A549 (cell line): ENCODE data around the gene OR2J3. TPM values are rescaled to one million over a fixed set of nuclear protein-coding genes. Genes with fewer than 3 reads are reported as not detected.

ENCODE experiments used
- ATAC-seq, 2 experiments: fragments of 200-7000 bp in 1 of 2; fragments of >200 bp in 1 of 2; cut with Nextera tagmentation in 1 of 2; cut with Tn5 transposase in 1 of 2; 3 replicates each; pipeline versions ENCODE4 v1.8.0 to v1.9.1; 2018 to 2020; ENCODE audit warnings: mild to moderate bottlenecking in 1 of 2, moderate library complexity in 1 of 2
- CTCF ChIA-PET: fragments of 300-600 bp; sonication (Branson Sonifier 250); formaldehyde crosslinking; extraction: SDS; loops from one replicate; lab custom pipeline; 2021; ENCODE audit warnings: antibody characterized with exemption, inconsistent platforms; lab: Yijun Ruan, JAX
- POLR2A ChIA-PET: fragments of 350-600 bp; formaldehyde crosslinking; extraction: SDS; loops from one replicate; lab custom pipeline; 2021; ENCODE audit warnings: antibody characterized with exemption, inconsistent platforms; lab: Yijun Ruan, JAX
- DNase-seq, 2 experiments: peaks; one replicate each; pipeline versions ENCODE4 v3.0.0 to v3.0.0-alpha.2; 2011 to 2016; ENCODE audit warnings: low read depth in 1 of 2, low spot score in 1 of 2
- FAIRE-seq: peaks from 2 replicates; lab custom pipeline; 2011; peaks lifted over from hg19 to GRCh38; lab: Jason Lieb, UNC
- H3K27ac ChIP-seq, 2 experiments: fragments of >200 bp; sonication (Bioruptor Twin); formaldehyde crosslinking; 3 replicates each; pipeline ENCODE4 v1.5.1; 2016 to 2017
- H3K4me1 ChIP-seq: fragments of >200 bp; sonication (Bioruptor Twin); formaldehyde crosslinking; 3 replicates; pipeline ENCODE4 v1.6.1; 2016
- H3K4me2 ChIP-seq: fragments of >200 bp; sonication (Bioruptor Twin); formaldehyde crosslinking; 3 replicates; pipeline ENCODE4 v1.6.1; 2016
- H3K4me3 ChIP-seq: fragments of >200 bp; sonication (Bioruptor Twin); formaldehyde crosslinking; 3 replicates; pipeline ENCODE4 v1.5.1; 2016
- H3K9me3 ChIP-seq: fragments of >200 bp; sonication (Bioruptor Twin); formaldehyde crosslinking; 3 replicates; pipeline ENCODE4 v1.6.1; 2016
- CBX2 ChIP-seq: fragments of 200-600 bp; sonication (generic); IDR thresholded peaks from 2 replicates; pipeline ENCODE4 v1.6.1; 2016; ENCODE audit warnings: low read depth, mild to moderate bottlenecking, borderline replicate concordance
- CBX8 ChIP-seq: fragments of 200-600 bp; sonication (generic); IDR thresholded peaks from 2 replicates; pipeline ENCODE4 v1.6.1; 2016
- CEBPB ChIP-seq, 2 experiments: fragments of >200 bp in 1 of 2; sonication (Bioruptor Twin) in 1 of 2; formaldehyde crosslinking in 1 of 2; IDR thresholded peaks; 2 replicates each; pipeline ENCODE4 v1.6.1; 2012 to 2016
- CHD4 ChIP-seq: fragments of 200-600 bp; sonication (generic); IDR thresholded peaks from 2 replicates; pipeline ENCODE4 v1.6.1; 2016; ENCODE audit warnings: antibody characterized with exemption, mild to moderate bottlenecking, borderline replicate concordance
- EHF ChIP-seq: fragments of 250-450 bp; sonication (Bioruptor Pico); IDR thresholded peaks from 2 replicates; pipeline ENCODE4 v1.5.0; 2020; ENCODE audit warnings: mild to moderate bottlenecking
- EHMT2 ChIP-seq: fragments of 200-600 bp; sonication (generic); IDR thresholded peaks from 2 replicates; pipeline ENCODE4 v1.6.1; 2016; ENCODE audit warnings: antibody characterized with exemption, low read depth, mild to moderate bottlenecking, moderate library complexity
- ESRRA ChIP-seq: fragments of 150-350 bp; IDR thresholded peaks from 2 replicates; pipeline ENCODE4 v1.6.1; 2014; ENCODE audit warnings: mild to moderate bottlenecking, low read length, borderline replicate concordance
- HDAC2 ChIP-seq: fragments of 200-600 bp; sonication (generic); IDR thresholded peaks from 2 replicates; pipeline ENCODE4 v1.6.1; 2016
- HOXB5 ChIP-seq: fragments of 250-450 bp; sonication (Bioruptor Pico); IDR thresholded peaks from 2 replicates; pipeline ENCODE4 v1.5.0; 2020; ENCODE audit warnings: mild to moderate bottlenecking, moderate library complexity
- JUNB ChIP-seq: fragments of >200 bp; sonication (Bioruptor Twin); formaldehyde crosslinking; IDR thresholded peaks from 2 replicates; pipeline ENCODE4 v1.6.1; 2016
- KDM1A ChIP-seq: fragments of 200-600 bp; sonication (generic); IDR thresholded peaks from 2 replicates; pipeline ENCODE4 v1.6.1; 2016; ENCODE audit warnings: low read depth, mild to moderate bottlenecking
- NR3C1 ChIP-seq: fragments of >200 bp; sonication (Bioruptor Twin); formaldehyde crosslinking; IDR thresholded peaks from 3 replicates; pipeline ENCODE4 v1.6.1; 2017
- POLR2A ChIP-seq: IDR thresholded peaks from 2 replicates; pipeline ENCODE4 v1.6.1; 2012; ENCODE audit warnings: mild to moderate bottlenecking, low read length
- RAD21 ChIP-seq, 2 experiments: fragments of >200 bp in 1 of 2; sonication (Bioruptor Twin) in 1 of 2; formaldehyde crosslinking in 1 of 2; IDR thresholded peaks in 1 of 2; conservative IDR thresholded peaks in 1 of 2; 2 replicates in 1 of 2; 3 replicates in 1 of 2; pipeline ENCODE4 v1.6.1; 2012 to 2018; ENCODE audit warnings: inconsistent platforms in 1 of 2
- RARB ChIP-seq: fragments of 250-450 bp; sonication (Bioruptor Pico); IDR thresholded peaks from 2 replicates; pipeline ENCODE4 v1.8.0; 2021; ENCODE audit warnings: mild to moderate bottlenecking, moderate library complexity
- RFX5 ChIP-seq: fragments of 450-650 bp; IDR thresholded peaks from 2 replicates; pipeline ENCODE4 v1.7.1; 2014; ENCODE audit warnings: antibody characterized with exemption, mild to moderate bottlenecking, moderate library complexity
- TP53 ChIP-seq: fragments of 250-450 bp; sonication (Bioruptor Pico); IDR thresholded peaks from 2 replicates; pipeline ENCODE4 v1.5.0; 2021; ENCODE audit warnings: mild to moderate bottlenecking, moderate library complexity
- ZFP36 ChIP-seq: fragments of 450-650 bp; IDR thresholded peaks from 2 replicates; pipeline ENCODE4 v1.6.1; 2014; ENCODE audit warnings: borderline replicate concordance; ENCODE audit not compliant: partially characterized antibody
- WGBS: methylation state at CpG from one replicate; pipeline ENCODE4 v1.1.6; 2017; ENCODE audit errors: missing lambda C conversion rate; 5-methylcytosine and 5-hydroxymethylcytosine counted together
- polyA plus RNA-seq, 4 experiments: library from polyadenylated mRNA; depleted of rRNA in 3 of 4; stranded (reverse); fragments of >200 nt; fragmentation: RNase III in 1 of 4; extraction: RNeasy Plus Mini Kit Qiagen cat#74134 plus additional on column Dnase treatment in 1 of 4; gene quantifications; 2 replicates in 3 of 4; 3 replicates in 1 of 4; pipeline ENCODE4 v1.2.3, GENCODE V29; 2011 to 2017
- TF ChIP-seq, protein P1 (sequence below): fragments of 150-350 bp; IDR thresholded peaks from 2 replicates; pipeline ENCODE4 v1.6.1; 2014; ENCODE audit warnings: low read depth, mild to moderate bottlenecking, low read length
- TF ChIP-seq, protein P2 (sequence below): IDR thresholded peaks from 2 replicates; pipeline ENCODE4 v1.6.1; 2012
- TF ChIP-seq, protein P3 (sequence below): fragments of 200-600 bp; sonication (generic); IDR thresholded peaks from 2 replicates; pipeline ENCODE4 v1.6.1; 2016; ENCODE audit warnings: antibody characterized with exemption, mild to moderate bottlenecking, moderate library complexity
- TF ChIP-seq, protein P4 (sequence below): IDR thresholded peaks from 2 replicates; pipeline ENCODE4 v1.6.1; 2012
- TF ChIP-seq, protein P5 (sequence below): fragments of 250-450 bp; sonication (Bioruptor Pico); IDR thresholded peaks from 2 replicates; pipeline ENCODE4 v1.5.0; 2021; ENCODE audit warnings: mild to moderate bottlenecking, moderate library complexity, borderline replicate concordance
- TF ChIP-seq, protein P6 (sequence below): fragments of 450-650 bp; IDR thresholded peaks from 2 replicates; pipeline ENCODE4 v1.6.1; 2014; ENCODE audit warnings: antibody characterized with exemption

The OR2J3 gene
- polyA plus RNA-seq, 2 of the 4 experiments (the other 2 are of a cell fraction), result not detected

DNA sequence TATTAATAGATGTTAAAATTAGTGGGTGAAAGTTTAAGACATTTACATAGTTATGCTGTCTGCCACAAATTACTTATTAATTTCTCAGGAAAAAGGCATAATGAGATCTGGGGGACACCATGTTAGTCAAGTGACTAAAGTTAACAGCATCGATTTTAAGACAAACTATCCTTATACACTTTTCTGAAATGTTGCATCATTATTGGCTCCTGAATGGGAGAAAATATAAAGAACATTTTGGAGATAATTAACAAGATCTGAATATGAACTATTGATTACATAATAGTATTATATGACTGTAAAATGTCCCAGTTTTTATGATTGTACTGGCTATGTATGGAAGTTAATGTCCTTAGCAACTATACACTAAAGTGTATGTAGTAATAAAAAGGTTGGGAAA, 28.7 kb upstream of the OR2J3 start:
- no peak for ATAC-seq
- Histone ChIP-seq H3K4me2 (no peak overlapping the region), H3K4me1 (no peaks in the 10 kb centered on the region), H3K9me3 (no peaks in the 10 kb centered on the region), H3K4me3 (no peak overlapping the region), H3K27ac (no peak overlapping the region)
- no peak for DNase-seq
- ChIA-PET POLR2A (no interaction called here), CTCF (no interaction called here)
- TF ChIP-seq TP53 (CRISPR knock-in tag) (no peak), ZFP36 (no peak), ESRRA (no peak), CHD4 (no peak), EHF (CRISPR knock-in tag) (no peak), HDAC2 (no peak), EHMT2 (no peak)
- TF ChIP-seq, protein P1, sequence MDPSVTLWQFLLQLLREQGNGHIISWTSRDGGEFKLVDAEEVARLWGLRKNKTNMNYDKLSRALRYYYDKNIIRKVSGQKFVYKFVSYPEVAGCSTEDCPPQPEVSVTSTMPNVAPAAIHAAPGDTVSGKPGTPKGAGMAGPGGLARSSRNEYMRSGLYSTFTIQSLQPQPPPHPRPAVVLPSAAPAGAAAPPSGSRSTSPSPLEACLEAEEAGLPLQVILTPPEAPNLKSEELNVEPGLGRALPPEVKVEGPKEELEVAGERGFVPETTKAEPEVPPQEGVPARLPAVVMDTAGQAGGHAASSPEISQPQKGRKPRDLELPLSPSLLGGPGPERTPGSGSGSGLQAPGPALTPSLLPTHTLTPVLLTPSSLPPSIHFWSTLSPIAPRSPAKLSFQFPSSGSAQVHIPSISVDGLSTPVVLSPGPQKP, result no peak
- TF ChIP-seq, protein P2, sequence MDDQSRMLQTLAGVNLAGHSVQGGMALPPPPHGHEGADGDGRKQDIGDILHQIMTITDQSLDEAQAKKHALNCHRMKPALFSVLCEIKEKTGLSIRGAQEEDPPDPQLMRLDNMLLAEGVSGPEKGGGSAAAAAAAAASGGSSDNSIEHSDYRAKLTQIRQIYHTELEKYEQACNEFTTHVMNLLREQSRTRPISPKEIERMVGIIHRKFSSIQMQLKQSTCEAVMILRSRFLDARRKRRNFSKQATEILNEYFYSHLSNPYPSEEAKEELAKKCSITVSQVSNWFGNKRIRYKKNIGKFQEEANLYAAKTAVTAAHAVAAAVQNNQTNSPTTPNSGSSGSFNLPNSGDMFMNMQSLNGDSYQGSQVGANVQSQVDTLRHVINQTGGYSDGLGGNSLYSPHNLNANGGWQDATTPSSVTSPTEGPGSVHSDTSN, result no peak
- TF ChIP-seq, protein P3, sequence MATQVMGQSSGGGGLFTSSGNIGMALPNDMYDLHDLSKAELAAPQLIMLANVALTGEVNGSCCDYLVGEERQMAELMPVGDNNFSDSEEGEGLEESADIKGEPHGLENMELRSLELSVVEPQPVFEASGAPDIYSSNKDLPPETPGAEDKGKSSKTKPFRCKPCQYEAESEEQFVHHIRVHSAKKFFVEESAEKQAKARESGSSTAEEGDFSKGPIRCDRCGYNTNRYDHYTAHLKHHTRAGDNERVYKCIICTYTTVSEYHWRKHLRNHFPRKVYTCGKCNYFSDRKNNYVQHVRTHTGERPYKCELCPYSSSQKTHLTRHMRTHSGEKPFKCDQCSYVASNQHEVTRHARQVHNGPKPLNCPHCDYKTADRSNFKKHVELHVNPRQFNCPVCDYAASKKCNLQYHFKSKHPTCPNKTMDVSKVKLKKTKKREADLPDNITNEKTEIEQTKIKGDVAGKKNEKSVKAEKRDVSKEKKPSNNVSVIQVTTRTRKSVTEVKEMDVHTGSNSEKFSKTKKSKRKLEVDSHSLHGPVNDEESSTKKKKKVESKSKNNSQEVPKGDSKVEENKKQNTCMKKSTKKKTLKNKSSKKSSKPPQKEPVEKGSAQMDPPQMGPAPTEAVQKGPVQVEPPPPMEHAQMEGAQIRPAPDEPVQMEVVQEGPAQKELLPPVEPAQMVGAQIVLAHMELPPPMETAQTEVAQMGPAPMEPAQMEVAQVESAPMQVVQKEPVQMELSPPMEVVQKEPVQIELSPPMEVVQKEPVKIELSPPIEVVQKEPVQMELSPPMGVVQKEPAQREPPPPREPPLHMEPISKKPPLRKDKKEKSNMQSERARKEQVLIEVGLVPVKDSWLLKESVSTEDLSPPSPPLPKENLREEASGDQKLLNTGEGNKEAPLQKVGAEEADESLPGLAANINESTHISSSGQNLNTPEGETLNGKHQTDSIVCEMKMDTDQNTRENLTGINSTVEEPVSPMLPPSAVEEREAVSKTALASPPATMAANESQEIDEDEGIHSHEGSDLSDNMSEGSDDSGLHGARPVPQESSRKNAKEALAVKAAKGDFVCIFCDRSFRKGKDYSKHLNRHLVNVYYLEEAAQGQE, result no peak
- WGBS, result 0% methylated on average over 1 of the region's 1 CpG
- no peak for FAIRE-seq

DNA sequence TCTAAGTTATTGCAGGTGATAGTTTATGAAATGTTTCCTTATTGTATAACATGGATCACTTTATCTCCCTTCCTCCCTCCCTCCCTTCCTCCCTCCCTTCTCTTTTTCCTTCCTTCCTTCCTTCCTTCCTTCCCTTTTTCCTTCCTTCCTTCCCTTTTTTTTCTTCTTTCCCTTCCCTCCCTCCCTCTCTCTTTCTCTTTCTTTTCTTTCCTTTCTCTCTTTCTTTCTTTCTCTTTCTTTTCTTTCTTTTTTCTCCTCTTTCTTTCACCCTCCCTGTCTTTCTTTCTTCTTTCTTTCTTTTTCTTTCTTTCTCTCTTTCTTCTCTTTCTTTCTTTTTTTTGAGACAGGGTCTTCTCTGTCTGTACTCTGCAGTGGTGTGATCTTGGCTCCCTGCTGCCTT, 26.5 kb upstream of the OR2J3 start:
- TF ChIP-seq CBX8, result no peak
- no peak for TF ChIP-seq RARB (CRISPR knock-in tag)
- no peak for TF ChIP-seq POLR2A
- TF ChIP-seq, protein P4, sequence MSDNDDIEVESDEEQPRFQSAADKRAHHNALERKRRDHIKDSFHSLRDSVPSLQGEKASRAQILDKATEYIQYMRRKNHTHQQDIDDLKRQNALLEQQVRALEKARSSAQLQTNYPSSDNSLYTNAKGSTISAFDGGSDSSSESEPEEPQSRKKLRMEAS, result no peak
- no peak for TF ChIP-seq NR3C1
- TF ChIP-seq, all 56 proteins: peak for 0
- Histone ChIP-seq H3K4me1 (no peaks in the 10 kb centered on the region), H3K4me2 (no peak overlapping the region), H3K9me3 (no peaks in the 10 kb centered on the region), H3K27ac (no peak overlapping the region), H3K4me3 (no peak overlapping the region)
- no peak for DNase-seq
- ChIA-PET POLR2A (no interaction called here), CTCF (no interaction called here)
- FAIRE-seq, result no peak
- no peak for ATAC-seq

DNA sequence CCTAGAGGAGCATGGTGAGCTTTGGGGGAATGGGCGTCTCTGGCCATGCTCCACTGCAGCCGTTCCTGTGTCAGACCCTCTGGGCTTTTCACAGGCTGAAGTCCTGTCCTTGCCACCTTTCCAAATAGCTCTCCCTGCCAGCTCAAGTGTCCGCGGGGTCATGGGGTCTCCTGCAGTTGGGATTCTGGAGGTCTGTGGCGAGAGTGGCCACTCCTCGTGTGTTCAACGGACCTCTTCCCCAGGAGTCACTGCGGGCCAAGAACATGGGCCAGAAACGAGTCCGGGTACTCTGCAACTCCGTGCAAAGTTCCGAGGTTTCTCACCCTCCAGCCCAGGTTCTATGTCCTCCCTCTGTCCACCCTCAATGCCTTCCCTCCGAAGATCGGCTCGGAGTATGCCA, 25.4 kb upstream of the OR2J3 start:
- Histone ChIP-seq H3K4me1 (no peaks in the 10 kb centered on the region), H3K9me3 (no peaks in the 10 kb centered on the region), H3K4me2 (no peak overlapping the region), H3K4me3 (no peak overlapping the region), H3K27ac (no peak overlapping the region)
- WGBS, result 42% methylated on average over 15 of the region's 15 CpGs
- FAIRE-seq (no peak), ATAC-seq (no peak), DNase-seq (no peak)
- ChIA-PET CTCF (no interaction called here), POLR2A (no interaction called here)
- no peak for TF ChIP-seq CEBPB (IDR thresholded peaks at IDR 0.05)
- no peak for TF ChIP-seq JUNB
- TF ChIP-seq KDM1A, result no peak
- TF ChIP-seq CHD4, result no peak
- no peak for TF ChIP-seq HOXB5
- no peak for TF ChIP-seq RFX5
- TF ChIP-seq, protein P5, sequence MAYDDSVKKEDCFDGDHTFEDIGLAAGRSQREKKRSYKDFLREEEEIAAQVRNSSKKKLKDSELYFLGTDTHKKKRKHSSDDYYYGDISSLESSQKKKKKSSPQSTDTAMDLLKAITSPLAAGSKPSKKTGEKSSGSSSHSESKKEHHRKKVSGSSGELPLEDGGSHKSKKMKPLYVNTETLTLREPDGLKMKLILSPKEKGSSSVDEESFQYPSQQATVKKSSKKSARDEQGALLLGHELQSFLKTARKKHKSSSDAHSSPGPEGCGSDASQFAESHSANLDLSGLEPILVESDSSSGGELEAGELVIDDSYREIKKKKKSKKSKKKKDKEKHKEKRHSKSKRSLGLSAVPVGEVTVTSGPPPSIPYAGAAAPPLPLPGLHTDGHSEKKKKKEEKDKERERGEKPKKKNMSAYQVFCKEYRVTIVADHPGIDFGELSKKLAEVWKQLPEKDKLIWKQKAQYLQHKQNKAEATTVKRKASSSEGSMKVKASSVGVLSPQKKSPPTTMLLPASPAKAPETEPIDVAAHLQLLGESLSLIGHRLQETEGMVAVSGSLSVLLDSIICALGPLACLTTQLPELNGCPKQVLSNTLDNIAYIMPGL (CRISPR knock-in tag), result no peak
- TF ChIP-seq CBX2, result no peak
- no peak for TF ChIP-seq RARB (CRISPR knock-in tag)
- no peak for TF ChIP-seq RAD21 (conservative IDR thresholded peaks at IDR 0.05 in 1 of 2, IDR thresholded peaks at IDR 0.05 in 1 of 2)
- TF ChIP-seq, protein P6, sequence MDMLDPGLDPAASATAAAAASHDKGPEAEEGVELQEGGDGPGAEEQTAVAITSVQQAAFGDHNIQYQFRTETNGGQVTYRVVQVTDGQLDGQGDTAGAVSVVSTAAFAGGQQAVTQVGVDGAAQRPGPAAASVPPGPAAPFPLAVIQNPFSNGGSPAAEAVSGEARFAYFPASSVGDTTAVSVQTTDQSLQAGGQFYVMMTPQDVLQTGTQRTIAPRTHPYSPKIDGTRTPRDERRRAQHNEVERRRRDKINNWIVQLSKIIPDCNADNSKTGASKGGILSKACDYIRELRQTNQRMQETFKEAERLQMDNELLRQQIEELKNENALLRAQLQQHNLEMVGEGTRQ, result no peak
- TF ChIP-seq, protein P2, result no peak
